ENCODE results near the gene BCR. TPM values are rescaled to one million over a fixed set of nuclear protein-coding genes. Genes with fewer than 3 reads are reported as not detected.

Gene BCR
- total RNA-seq, 1 donor, result 28.6 TPM

- no peak for TF ChIP-seq CTCF (IDR thresholded peaks at IDR 0.05; ENCODE audit: extremely low read depth, low read depth, low read length)
- Histone ChIP-seq H3K36me3 (ENCODE audit: insufficient read depth, low read length) (no peaks in the 10 kb centered on the region), H3K4me1 (ENCODE audit: insufficient read depth, low read length) (no peaks in the 10 kb centered on the region), H3K9me3 (ENCODE audit: low read depth, low read length) (no peaks in the 10 kb centered on the region), H3K27ac (ENCODE audit: low read depth, low read length) (no peak overlapping the region), H3K4me2 (ENCODE audit: insufficient read depth, low read length) (no peak overlapping the region), H2AFZ (ENCODE audit: low read length) (no peak overlapping the region), H4K20me1 (ENCODE audit: insufficient read depth, low read length) (peaks cover 45% of the 10 kb centered on the region), H3K27me3 (ENCODE audit: insufficient read depth, low read length) (no peaks in the 10 kb centered on the region), H3K79me2 (ENCODE audit: insufficient read depth, low read length) (peaks cover 49% of the 10 kb centered on the region), H3K4me3 (ENCODE audit: insufficient read depth, low read length) (no peak overlapping the region)
- no peak for DNase-seq (ENCODE audit: insufficient read length, low spot score, missing footprints)
Measured at GRCh38 chr22:23204125-23204488, 23.8 kb downstream of the BCR start.

GRCh38 chr22:23204541-23205157 is 24.3 kb downstream of the BCR start:
- Histone ChIP-seq H3K27me3 (ENCODE audit: insufficient read depth, low read length) (no peaks in the 10 kb centered on the region), H3K79me2 (ENCODE audit: insufficient read depth, low read length) (peaks cover 45% of the 10 kb centered on the region), H2AFZ (ENCODE audit: low read length) (no peak overlapping the region), H3K27ac (ENCODE audit: low read depth, low read length) (no peak overlapping the region), H3K4me3 (ENCODE audit: insufficient read depth, low read length) (no peak overlapping the region), H4K20me1 (ENCODE audit: insufficient read depth, low read length) (peaks cover 45% of the 10 kb centered on the region), H3K36me3 (ENCODE audit: insufficient read depth, low read length) (no peaks in the 10 kb centered on the region), H3K4me2 (ENCODE audit: insufficient read depth, low read length) (no peak overlapping the region), H3K4me1 (ENCODE audit: insufficient read depth, low read length) (no peaks in the 10 kb centered on the region), H3K9me3 (ENCODE audit: low read depth, low read length) (no peaks in the 10 kb centered on the region)
- TF ChIP-seq CTCF (IDR thresholded peaks at IDR 0.05; ENCODE audit: extremely low read depth, low read depth, low read length), result no peak
- DNase-seq (ENCODE audit: insufficient read length, low spot score, missing footprints), result no peak

GRCh38 chr22:23205339-23206049 is 25.2 kb downstream of the BCR start:
- Histone ChIP-seq H3K27me3 (ENCODE audit: insufficient read depth, low read length) (no peaks in the 10 kb centered on the region), H3K4me2 (ENCODE audit: insufficient read depth, low read length) (no peak overlapping the region), H3K9me3 (ENCODE audit: low read depth, low read length) (no peaks in the 10 kb centered on the region), H3K4me3 (ENCODE audit: insufficient read depth, low read length) (no peak overlapping the region), H3K4me1 (ENCODE audit: insufficient read depth, low read length) (no peaks in the 10 kb centered on the region), H3K27ac (ENCODE audit: low read depth, low read length) (no peak overlapping the region), H3K36me3 (ENCODE audit: insufficient read depth, low read length) (no peaks in the 10 kb centered on the region), H4K20me1 (ENCODE audit: insufficient read depth, low read length) (peaks cover 49% of the 10 kb centered on the region), H2AFZ (ENCODE audit: low read length) (no peak overlapping the region), H3K79me2 (ENCODE audit: insufficient read depth, low read length) (peaks cover 47% of the 10 kb centered on the region)
- TF ChIP-seq CTCF (IDR thresholded peaks at IDR 0.05; ENCODE audit: extremely low read depth, low read depth, low read length), result no peak
- no peak for DNase-seq (ENCODE audit: insufficient read length, low spot score, missing footprints)

- Histone ChIP-seq H3K4me2 (ENCODE audit: insufficient read depth, low read length) (no peak overlapping the region), H3K27me3 (ENCODE audit: insufficient read depth, low read length) (no peaks in the 10 kb centered on the region), H3K9me3 (ENCODE audit: low read depth, low read length) (no peaks in the 10 kb centered on the region), H2AFZ (ENCODE audit: low read length) (no peak overlapping the region), H3K27ac (ENCODE audit: low read depth, low read length) (no peak overlapping the region), H4K20me1 (ENCODE audit: insufficient read depth, low read length) (peaks cover 49% of the 10 kb centered on the region), H3K4me3 (ENCODE audit: insufficient read depth, low read length) (no peak overlapping the region), H3K36me3 (ENCODE audit: insufficient read depth, low read length) (no peaks in the 10 kb centered on the region), H3K79me2 (ENCODE audit: insufficient read depth, low read length) (peaks cover 48% of the 10 kb centered on the region), H3K4me1 (ENCODE audit: insufficient read depth, low read length) (no peaks in the 10 kb centered on the region)
- TF ChIP-seq CTCF (IDR thresholded peaks at IDR 0.05; ENCODE audit: extremely low read depth, low read depth, low read length), result no peak
- DNase-seq (ENCODE audit: insufficient read length, low spot score, missing footprints), result no peak
Measured at GRCh38 chr22:23206915-23207314, 26.6 kb downstream of the BCR start.

All from osteoblast (primary cell).